Nephron progenitor cell (in vitro differentiated cells): Measurements from ENCODE around the gene AMOTL2.
A peak's percentile ranks its signal among the peaks of the same experiment; 100 is the strongest.

Source experiments
- DNase-seq: peaks from one replicate; pipeline ENCODE4 v3.0.0; 2021
- H3K27ac Mint-ChIP-seq: 2 replicates; pipeline ENCODE4 v1.8.0; 2021; ENCODE audit warnings: mild to moderate bottlenecking, moderate library complexity, mixed read lengths
- H3K27me3 Mint-ChIP-seq: 2 replicates; pipeline ENCODE4 v1.8.0; 2021; ENCODE audit warnings: mild to moderate bottlenecking, low read depth, mixed read lengths; ENCODE audit not compliant: poor library complexity
- H3K36me3 Mint-ChIP-seq: 2 replicates; pipeline ENCODE4 v1.8.0; 2021; ENCODE audit warnings: low read depth, mixed read lengths
- H3K4me1 Mint-ChIP-seq: 2 replicates; pipeline ENCODE4 v1.8.0; 2021; ENCODE audit warnings: mixed read lengths
- H3K4me3 Mint-ChIP-seq: 2 replicates; pipeline ENCODE4 v1.8.0; 2021; ENCODE audit warnings: mild to moderate bottlenecking, moderate library complexity, mixed read lengths
- H3K9me3 Mint-ChIP-seq: 2 replicates; pipeline ENCODE4 v1.8.0; 2021; ENCODE audit warnings: mild to moderate bottlenecking, moderate library complexity, mixed read lengths
- TF ChIP-seq, protein P1 (sequence below): fragments of 200-600 bp; sonication (generic); IDR thresholded peaks from 2 replicates; pipeline ENCODE4 v1.5.0; 2021; ENCODE audit warnings: antibody characterized with exemption

Gene AMOTL2

DNA sequence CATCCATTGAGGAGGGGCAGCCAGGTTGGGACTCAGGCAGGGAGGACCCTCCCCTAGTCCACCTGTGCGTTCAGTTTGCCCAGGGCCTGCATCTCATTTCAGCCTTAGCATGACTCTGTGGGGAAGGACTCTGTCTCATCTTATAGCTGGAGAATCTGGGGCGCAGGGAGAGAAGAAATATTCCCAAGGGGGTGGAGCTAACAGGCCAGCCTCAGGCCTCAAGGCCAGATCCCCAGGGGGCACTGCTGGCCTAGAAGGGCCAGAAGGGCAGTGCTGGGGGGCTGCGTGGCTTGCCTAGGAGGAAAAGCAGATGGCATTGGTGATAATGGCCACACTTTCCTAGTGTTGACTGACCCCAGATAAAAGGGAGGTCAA is 10.9 kb downstream of the AMOTL2 start:
- peaks cover 63% of the 10 kb centered on the region for H3K4me1 Mint-ChIP-seq
- TF ChIP-seq, protein P1, sequence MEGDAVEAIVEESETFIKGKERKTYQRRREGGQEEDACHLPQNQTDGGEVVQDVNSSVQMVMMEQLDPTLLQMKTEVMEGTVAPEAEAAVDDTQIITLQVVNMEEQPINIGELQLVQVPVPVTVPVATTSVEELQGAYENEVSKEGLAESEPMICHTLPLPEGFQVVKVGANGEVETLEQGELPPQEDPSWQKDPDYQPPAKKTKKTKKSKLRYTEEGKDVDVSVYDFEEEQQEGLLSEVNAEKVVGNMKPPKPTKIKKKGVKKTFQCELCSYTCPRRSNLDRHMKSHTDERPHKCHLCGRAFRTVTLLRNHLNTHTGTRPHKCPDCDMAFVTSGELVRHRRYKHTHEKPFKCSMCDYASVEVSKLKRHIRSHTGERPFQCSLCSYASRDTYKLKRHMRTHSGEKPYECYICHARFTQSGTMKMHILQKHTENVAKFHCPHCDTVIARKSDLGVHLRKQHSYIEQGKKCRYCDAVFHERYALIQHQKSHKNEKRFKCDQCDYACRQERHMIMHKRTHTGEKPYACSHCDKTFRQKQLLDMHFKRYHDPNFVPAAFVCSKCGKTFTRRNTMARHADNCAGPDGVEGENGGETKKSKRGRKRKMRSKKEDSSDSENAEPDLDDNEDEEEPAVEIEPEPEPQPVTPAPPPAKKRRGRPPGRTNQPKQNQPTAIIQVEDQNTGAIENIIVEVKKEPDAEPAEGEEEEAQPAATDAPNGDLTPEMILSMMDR = no peak
- H3K4me3 Mint-ChIP-seq = peak overlapping the region; percentile 70
- H3K9me3 Mint-ChIP-seq = no peaks in the 10 kb centered on the region
- no peak for DNase-seq
- peaks cover 9% of the 10 kb centered on the region for H3K27me3 Mint-ChIP-seq
- peaks cover 61% of the 10 kb centered on the region for H3K36me3 Mint-ChIP-seq
- peak overlapping the region; percentile 96 for H3K27ac Mint-ChIP-seq

DNA sequence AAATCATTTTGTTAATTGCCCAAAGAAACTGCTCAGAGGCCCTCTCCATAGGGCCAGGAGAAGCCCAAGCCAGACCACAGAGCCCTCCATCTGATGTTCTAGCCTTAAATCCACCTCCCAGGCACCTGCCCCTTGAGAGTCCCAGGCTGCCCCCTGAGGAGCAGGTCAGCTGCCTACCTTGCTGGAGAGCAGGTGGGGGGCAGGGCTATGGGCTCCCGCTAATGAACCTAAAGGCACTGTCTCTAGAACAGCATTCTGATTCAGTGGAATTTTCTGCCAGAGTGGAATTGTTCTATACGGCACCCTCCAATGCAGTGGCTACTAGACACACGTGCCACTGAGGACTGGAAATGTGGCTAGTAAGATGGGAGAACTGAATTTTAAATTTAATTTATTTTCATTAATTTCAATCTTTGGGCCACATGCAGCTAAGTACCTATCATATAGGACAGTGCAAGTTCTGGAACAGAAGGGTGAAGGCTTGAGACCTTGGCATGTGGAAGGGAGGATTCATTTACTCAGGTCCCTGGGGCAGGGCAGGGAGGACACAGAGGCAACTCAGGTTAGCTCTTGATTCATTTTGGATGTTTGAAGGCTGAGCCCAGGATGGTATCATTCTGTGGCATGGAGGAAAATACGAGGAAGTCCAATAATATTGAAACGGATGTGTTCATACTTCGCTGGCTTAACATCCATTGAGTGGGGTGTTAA is 11.4 kb downstream of the AMOTL2 start:
- Mint-ChIP-seq H3K27ac (peak overlapping the region; percentile 96), H3K4me3 (peak overlapping the region; percentile 70), H3K4me1 (peaks cover 63% of the 10 kb centered on the region)

DNA sequence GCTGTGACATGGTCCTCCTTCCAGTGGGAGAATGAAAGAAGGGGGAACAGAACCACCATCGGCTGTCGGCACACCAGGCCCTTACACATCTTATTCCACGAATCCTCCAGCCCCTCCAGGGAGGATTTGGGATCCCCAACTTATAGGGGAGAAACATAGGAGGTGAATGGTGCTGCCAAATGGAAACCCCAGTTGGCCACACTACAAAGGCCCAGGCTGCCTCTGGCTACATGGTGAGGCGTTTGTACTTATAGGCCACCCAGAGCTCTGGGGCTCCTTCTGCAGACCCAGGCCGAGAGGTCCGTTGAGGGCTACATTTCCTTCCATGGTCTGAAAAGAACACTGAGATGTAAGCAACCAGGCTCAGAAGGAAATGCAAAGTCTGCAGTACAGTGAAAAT is 12.0 kb downstream of the AMOTL2 start:
- no peak for DNase-seq
- Mint-ChIP-seq H3K9me3 (no peaks in the 10 kb centered on the region), H3K27me3 (peaks cover 13% of the 10 kb centered on the region), H3K4me1 (peaks cover 70% of the 10 kb centered on the region), H3K4me3 (no peak overlapping the region), H3K27ac (no peak overlapping the region), H3K36me3 (peaks cover 70% of the 10 kb centered on the region)
- TF ChIP-seq, protein P1 = no peak

More for the DNA sequence above, 11.4 kb downstream of the AMOTL2 start:
- TF ChIP-seq, protein P1 = no peak
- no peak for DNase-seq
- Mint-ChIP-seq H3K9me3 (no peaks in the 10 kb centered on the region), H3K27me3 (peaks cover 9% of the 10 kb centered on the region), H3K36me3 (peaks cover 67% of the 10 kb centered on the region)

- H3K27ac Mint-ChIP-seq = no peak overlapping the region
- no peaks in the 10 kb centered on the region for H3K9me3 Mint-ChIP-seq
- H3K36me3 Mint-ChIP-seq = peaks cover 71% of the 10 kb centered on the region
- no peak overlapping the region for H3K4me3 Mint-ChIP-seq
- peaks cover 7% of the 10 kb centered on the region for H3K27me3 Mint-ChIP-seq
- H3K4me1 Mint-ChIP-seq = peaks cover 73% of the 10 kb centered on the region
- no peak for DNase-seq
- TF ChIP-seq, protein P1 = no peak
These were observed 12.9 kb downstream of the AMOTL2 start for GRCh38 chr3:134361162-134361835.

- peaks cover 71% of the 10 kb centered on the region for H3K36me3 Mint-ChIP-seq
- TF ChIP-seq, protein P1 = no peak
- peaks cover 76% of the 10 kb centered on the region for H3K4me1 Mint-ChIP-seq
- DNase-seq = no peak
- no peak overlapping the region for H3K4me3 Mint-ChIP-seq
- H3K9me3 Mint-ChIP-seq = no peaks in the 10 kb centered on the region
- no peak overlapping the region for H3K27ac Mint-ChIP-seq
- H3K27me3 Mint-ChIP-seq = peaks cover 4% of the 10 kb centered on the region
These were observed 14.2 kb downstream of the AMOTL2 start for GRCh38 chr3:134360046-134360445.
